Jurkat, Clone E6-1 (cell line): ENCODE data around the gene NEO1.
A peak's percentile ranks its signal among the peaks of the same experiment; 100 is the strongest.

Experiments
- DNase-seq: peaks from one replicate; pipeline ENCODE4 v3.0.0-alpha.2; 2011; ENCODE audit warnings: low read depth, low spot score
- H3K4me3 ChIP-seq: 2 replicates; pipeline ENCODE4 v1.5.1; 2011; ENCODE audit warnings: mild to moderate bottlenecking, low read length, control low read depth, moderate library complexity

Gene NEO1

DNA sequence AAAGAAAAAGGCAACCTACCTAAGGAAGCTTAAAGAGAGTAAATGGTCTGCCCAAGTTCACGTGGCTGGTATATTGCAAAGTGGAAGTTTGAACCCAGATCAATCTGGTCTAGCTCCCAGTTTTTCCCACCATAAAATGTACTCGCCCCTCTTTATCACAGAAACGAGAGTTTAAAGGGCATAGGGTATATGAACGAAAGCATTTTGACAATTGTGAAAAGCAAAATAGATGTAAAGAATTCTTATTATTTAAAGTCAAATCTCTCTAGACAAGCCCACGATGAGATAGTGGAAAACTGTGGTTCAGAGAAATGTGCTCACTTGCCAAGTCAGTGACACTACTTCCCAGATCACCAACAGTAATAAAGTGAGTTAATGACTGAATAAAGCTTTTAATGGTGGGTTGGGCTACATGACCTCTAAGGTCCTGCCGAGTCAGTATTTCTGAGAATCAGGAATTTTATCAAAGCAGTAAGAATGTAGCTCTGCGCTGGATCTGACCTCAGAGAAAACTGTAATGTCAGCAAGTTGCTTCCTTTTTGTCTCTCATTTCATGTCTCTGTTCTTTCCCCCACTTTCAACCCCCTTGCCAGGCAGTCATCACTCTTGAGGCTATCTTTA lies 23.3 kb upstream of the NEO1 start:
- no peak overlapping the region for H3K4me3 ChIP-seq
- no peak for DNase-seq

DNA sequence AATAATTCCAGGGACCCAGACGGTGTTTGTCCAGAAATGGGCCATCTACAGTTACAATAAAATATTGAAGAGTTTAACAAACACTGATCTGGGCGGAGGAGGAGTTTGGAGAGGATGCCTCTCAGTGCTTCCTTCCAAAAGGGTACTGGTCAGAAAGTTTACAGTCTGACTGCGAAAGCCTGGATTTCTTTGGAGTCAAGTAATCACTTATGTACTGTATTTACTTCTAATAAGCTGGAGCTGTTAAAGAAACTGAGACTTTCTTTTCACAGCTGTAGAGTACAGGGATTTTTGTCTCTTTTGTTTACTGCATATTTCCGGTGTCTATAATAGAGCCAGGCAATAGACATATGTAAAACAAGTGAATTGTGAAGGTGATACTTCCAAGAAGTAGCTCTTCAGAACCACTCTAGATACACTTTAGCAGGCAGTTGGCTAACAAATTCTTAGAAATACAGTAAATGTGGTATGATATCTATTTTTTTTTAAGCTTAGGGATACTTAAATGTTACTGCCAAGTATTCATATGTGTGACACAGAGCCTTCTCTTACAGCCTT lies 22.1 kb upstream of the NEO1 start:
- DNase-seq: no peak
- H3K4me3 ChIP-seq: no peak overlapping the region

GRCh38 chr15:73031648-73032047 lies 20.6 kb upstream of the NEO1 start:
- no peak overlapping the region for H3K4me3 ChIP-seq
- no peak for DNase-seq

DNA sequence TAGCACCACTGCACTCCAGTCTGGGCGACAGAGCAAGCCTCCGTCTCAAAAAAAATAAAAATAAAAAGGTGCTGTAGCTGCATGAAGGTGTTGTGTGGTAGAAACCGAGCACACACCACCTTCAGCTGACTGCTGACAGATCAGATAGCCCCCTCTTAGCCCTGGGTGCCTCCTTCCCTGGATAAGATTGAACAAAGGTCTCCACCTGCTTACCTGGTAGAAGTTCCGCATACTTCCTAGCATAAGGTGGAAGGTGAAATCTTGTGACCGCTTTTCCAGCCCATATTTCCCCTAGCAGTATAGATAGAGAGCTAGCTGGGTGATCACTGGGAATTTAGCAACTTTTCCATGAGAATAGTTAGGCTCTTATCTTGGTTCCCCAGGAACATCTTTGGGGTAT lies 18.7 kb upstream of the NEO1 start:
- no peak overlapping the region for H3K4me3 ChIP-seq
- DNase-seq: no peak

- H3K4me3 ChIP-seq: no peak overlapping the region
- DNase-seq: no peak
Measured at GRCh38 chr15:73034221-73034620, 18.0 kb upstream of the NEO1 start.

- H3K4me3 ChIP-seq: no peak overlapping the region
- DNase-seq: no peak
Measured at GRCh38 chr15:73035221-73035620, 17.0 kb upstream of the NEO1 start.

- DNase-seq: no peak
- no peak overlapping the region for H3K4me3 ChIP-seq
Measured at GRCh38 chr15:73038220-73038619, 14.0 kb upstream of the NEO1 start.

DNA sequence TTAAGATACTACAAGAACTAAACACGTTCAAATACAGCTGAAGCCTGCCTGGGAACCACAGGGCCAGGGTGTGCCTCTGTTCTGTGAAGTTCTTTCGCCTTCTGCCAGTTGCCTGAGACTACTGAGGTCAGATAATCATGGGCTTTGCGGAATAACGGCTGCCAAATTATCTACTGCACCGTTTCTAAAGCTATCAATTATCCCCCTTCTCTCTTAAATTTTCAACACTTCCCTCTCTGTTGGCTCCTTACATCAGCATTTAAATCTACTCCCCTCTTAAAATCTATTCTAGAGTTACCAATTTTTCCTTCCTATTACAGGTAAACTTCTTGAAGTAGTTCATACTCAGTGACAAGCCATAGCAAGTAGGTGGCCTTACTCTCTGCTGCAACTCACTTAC lies 6.2 kb upstream of the NEO1 start:
- DNase-seq: no peak
- no peak overlapping the region for H3K4me3 ChIP-seq

- DNase-seq: no peak
- no peak overlapping the region for H3K4me3 ChIP-seq
Measured at GRCh38 chr15:73047882-73048281, 4.4 kb upstream of the NEO1 start.

- no peak overlapping the region for H3K4me3 ChIP-seq
- no peak for DNase-seq
Measured at GRCh38 chr15:73048624-73049295, 3.5 kb upstream of the NEO1 start.

- no peak overlapping the region for H3K4me3 ChIP-seq
Measured at GRCh38 chr15:73049564-73050215, 2.6 kb upstream of the NEO1 start.

GRCh38 chr15:73050561-73051295 lies 1.5 kb upstream of the NEO1 start:
- H3K4me3 ChIP-seq: peak overlapping the region; percentile 69
- DNase-seq: no peak

More at GRCh38 chr15:73049564-73050215, 2.6 kb upstream of the NEO1 start:
- DNase-seq: no peak

GRCh38 chr15:73051391-73051806 lies 864 bp upstream of the NEO1 start:
- DNase-seq: no peak
- H3K4me3 ChIP-seq: peak overlapping the region; percentile 69

DNA sequence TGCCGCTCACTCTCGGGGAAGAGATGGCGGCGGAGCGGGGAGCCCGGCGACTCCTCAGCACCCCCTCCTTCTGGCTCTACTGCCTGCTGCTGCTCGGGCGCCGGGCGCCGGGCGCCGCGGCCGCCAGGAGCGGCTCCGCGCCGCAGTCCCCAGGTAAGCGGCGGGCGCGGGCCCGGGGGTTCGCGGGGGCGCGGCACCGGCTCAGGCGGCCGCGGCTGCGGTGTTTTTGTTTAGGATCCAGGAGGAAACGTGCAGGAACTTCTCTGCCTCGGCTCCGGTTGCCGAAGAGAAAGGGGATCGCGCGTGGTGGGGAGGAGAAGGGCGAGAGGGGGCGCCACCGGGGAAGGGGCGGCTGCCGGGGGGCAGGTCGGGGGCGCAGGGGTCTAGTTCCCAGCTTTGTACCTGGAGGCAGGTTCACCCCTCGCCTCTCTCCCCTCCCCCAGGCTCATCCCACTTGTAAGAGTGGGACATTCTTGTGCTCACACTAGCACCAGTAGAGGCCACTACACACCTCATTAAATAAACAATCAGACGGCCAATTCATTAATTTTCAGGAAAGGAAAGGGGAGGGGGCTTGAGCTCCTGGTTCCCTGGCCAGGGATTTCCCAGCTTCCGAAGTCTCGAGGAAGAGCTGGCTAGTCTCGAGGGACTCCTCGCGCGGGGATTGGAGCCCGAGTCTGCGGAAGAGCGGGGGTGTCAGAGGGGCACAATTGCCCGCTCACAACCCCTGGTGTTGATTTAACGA lies 562 bp downstream of the NEO1 start:
- DNase-seq: peak; percentile 23

DNA sequence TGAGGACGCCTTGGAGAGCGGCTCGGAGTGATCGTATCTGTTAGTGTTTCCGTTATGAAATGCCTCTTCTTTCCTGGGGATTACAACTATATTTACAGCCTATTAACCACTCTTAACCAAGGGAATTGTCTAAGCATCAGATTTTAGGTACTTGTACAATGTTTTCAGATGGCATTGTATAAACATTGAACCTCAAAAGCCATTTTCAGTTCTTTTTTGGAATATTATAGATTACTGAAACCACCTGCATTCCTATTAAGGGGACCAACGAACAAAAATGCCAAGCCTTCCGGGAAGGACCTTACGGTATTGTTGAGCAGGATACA lies 1.1 kb downstream of the NEO1 start:
- peak; percentile 8 for DNase-seq
- peak overlapping the region; percentile 54 for H3K4me3 ChIP-seq

More for the DNA sequence above, 562 bp downstream of the NEO1 start:
- H3K4me3 ChIP-seq: peak overlapping the region; percentile 54

GRCh38 chr15:73054417-73054953 lies 2.2 kb downstream of the NEO1 start:
- DNase-seq: no peak
- no peak overlapping the region for H3K4me3 ChIP-seq

DNA sequence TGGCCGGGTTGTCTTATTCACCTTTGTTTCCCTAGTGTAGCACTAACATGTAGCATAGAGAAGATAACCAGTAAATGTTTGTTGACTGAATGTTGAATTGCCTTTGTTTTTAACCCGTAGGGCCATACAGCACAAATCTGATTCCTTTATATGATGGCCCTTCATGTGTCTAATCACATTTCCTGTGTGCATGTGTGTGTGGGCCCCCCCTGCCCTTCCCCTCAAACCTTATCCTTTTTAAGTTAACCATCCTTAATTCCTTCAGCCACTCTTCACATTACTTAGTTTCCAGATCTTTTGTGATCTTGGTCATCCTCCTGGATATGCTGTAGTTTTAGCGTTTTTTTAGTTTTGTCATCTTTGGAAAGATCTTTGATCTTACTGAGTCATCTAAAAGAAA lies 4.2 kb downstream of the NEO1 start:
- no peak overlapping the region for H3K4me3 ChIP-seq
- no peak for DNase-seq

- DNase-seq: no peak
- H3K4me3 ChIP-seq: no peak overlapping the region
Measured at GRCh38 chr15:73058437-73058836, 6.2 kb downstream of the NEO1 start.

- DNase-seq: no peak
- no peak overlapping the region for H3K4me3 ChIP-seq
Measured at GRCh38 chr15:73065114-73065513, 12.9 kb downstream of the NEO1 start.
